Stimulated activated CD4-positive, alpha-beta T cell treated with anti-CD3 and anti-CD28 coated beads, Interleukin-1b, Interleukin-23, amount 100 ng/mL, for 48 hours (primary cell): ENCODE data around the gene IL4R.
A peak's percentile ranks its signal among the peaks of the same experiment; 100 is the strongest.
"Not testable (repeated sequence)": the region's sequence is repeated elsewhere in the genome, so short reads cannot be mapped to it uniquely, and the experiment has no call there.

ENCODE experiments used
- DNase-seq: peaks from one replicate; pipeline ENCODE4 v3.0.0-alpha.2; 2020

IL4R gene

DNA sequence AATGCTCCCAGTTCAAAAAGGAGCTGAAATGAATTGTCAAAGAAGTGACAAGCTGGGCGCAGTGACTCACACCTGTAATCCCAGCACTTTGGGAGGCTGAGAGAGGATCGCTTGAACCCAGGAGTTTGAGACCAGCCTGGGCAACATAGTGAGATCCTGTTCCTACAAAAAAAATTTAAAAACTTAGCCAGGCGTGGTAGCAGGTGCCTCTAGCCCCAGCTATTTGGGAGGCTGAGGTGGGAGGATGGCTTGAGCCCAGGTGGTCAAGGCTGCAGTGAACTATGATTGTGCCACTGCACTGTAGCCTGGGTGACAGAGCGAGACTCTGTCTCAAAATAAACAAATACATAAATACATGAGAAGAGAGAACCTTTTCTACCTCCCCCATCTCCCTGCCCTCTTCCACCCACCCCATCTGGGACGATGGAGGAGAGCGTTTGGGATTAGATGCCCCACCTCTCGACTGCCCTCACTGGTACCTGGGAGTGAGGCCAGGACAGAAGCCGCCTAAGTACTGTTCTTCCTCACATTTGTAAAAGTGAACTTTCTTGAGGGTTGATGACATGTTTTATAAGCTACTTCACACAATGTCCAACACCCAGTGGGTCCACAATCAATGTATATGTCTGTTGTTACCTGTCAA lies 2.4 kb downstream of the IL4R start:
- DNase-seq: no peak

DNA sequence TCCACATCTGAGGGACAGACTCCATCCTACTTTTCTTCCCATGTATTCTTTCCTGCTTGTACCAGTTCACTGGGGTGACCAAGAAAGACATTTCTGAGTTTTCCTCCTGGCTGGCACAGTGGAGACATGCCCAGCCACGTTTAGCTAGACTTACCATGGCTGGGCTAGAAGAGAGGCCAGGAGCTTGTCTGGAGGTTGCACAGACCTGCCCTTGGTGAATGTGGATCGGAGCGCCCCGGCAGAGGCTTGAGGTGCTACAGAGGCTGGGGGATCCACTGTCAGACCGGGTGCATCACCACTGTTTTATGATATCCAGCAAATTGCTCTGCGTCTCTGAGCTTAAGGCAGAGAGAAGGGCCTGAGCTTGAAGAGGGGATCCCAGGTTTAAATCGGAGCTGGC lies 3.5 kb downstream of the IL4R start:
- no peak for DNase-seq

DNA sequence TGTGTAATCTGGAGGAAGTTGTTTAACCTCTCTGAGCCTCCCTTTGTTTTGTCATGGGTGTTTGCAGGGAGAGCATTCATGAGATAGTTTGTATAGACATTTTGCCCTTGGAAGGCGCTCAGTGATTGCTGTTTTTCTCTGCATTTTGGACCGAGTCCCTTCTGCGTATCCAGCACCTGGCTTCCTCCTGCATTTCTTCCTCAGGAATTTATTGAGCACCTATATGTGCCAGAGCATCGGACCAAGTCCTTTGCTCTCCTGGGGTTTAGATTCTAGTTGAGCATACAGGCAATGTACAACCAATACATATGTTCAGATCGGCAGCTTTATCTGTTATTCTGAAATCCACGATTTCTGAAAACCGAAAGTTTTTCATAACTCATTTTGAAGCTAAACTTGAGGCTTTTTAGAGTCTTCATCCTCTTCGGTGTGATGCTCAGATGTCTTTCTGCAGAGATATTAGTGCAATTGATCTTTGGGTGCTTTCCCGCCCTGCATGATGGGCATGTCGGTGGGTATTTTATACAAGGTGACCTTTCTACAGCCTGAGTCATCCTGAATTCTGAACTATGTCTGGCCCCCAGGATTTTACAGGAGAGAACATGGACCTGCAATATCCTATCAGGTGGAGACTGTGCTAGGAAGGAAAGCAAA lies 4.1 kb downstream of the IL4R start:
- peak; percentile 75 for DNase-seq

- DNase-seq: peak; percentile 75
Measured at GRCh38 chr16:27318392-27319256, 4.8 kb downstream of the IL4R start.

GRCh38 chr16:27319257-27319965 lies 5.6 kb downstream of the IL4R start:
- no peak for DNase-seq

DNA sequence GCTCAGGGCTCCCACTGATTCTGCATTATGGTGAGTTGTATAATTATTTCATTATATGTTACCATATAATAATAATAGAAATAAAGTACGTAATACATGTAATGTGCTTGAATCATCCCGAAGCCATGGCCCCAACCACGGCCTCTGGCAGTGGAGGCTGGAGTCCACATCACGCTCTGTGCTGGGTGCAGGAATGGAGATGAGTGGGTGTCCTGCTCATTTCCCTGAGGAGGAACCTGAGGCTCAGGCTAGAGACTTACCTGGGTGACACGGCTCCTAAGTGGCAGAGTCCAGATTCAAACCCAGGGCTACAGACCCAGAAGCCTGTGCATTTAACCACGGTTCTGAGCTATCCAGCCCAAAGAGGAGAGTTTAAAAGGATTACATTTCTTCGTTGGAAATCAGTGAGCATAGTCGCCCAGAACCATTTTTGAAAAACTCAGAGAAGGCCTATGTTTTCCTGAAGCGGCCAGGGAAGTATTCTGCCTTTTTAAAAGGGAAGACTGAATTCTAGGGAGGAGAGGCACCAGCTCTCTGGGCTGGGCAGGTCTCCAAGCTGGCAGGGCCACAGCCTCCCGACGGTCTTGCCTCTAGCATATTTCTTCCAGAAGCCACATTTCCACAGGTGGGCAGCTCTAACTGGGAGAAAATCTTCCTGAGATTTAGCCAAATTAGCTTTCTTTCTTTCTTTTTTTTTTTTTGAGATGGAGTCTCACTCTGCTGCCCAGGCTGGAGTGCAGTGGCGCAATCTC lies 6.7 kb downstream of the IL4R start:
- DNase-seq: no peak

DNA sequence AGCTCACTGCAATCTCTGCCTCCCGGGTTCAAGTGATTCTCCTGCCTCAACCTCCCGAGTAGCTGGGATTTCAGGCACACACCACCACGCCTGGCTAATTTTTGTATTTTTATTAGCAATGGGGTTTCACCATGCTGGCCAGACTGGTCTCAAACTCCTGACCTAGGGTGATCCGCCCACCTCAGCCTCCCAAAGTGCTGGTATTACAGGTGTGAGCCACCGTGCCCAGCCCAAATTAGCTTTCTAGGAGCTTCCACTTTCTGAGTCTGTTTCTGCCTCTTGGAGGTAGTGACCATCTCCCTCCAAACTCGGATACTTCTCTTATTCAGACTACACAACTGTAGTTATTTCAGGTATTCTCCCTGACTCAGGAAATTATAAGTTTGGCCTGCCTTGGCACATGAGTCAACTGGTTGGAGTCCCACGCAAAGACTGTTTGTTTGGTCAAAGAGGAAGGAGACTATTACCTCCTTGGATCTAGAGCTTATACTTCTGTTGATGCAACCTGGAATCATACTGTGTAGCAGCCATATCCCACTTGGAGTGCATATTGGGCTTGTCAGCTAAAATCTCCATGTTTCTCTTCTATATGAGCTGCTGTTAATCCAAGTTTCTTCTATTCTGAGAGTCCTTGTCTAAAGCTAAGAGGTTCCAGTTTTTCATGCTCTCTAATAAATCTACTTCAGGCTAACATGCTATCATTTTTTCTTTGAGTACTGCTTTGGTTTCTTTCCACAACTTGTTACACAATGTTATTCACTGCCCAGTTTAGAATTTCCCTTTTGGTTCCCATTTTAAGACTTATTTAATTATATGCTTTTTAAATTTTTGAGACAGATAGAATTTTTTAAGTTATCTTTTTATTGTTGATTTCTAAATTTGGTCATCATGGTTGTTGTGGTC lies 7.5 kb downstream of the IL4R start:
- DNase-seq: no peak

GRCh38 chr16:27322858-27323780 lies 9.3 kb downstream of the IL4R start:
- no peak for DNase-seq

- DNase-seq: no peak
Measured at GRCh38 chr16:27323781-27324561, 10.2 kb downstream of the IL4R start.

GRCh38 chr16:27324851-27325301 lies 11.1 kb downstream of the IL4R start:
- DNase-seq: no peak

- DNase-seq: no peak
Measured at GRCh38 chr16:27325736-27326135, 12.0 kb downstream of the IL4R start.

DNA sequence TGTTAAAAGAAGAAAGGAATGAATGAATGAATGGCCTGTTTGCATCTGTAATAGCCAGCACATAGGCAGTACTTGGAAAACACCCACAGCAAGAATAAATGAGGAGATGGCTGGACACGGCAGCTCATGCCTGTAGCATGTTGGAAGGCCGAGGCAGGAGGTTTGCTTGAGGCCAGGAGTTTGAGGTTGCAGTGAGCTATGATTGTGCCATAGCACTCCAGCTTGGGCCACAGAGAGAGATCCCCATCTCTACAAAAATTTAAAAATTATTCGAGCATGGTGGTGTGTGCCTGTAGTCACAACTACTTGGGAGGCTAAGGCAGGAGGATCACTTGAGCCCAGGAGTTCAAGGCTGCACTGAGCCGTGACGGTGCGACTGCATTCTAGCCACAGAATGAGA lies 12.5 kb downstream of the IL4R start:
- DNase-seq: no peak

GRCh38 chr16:27326738-27327585 lies 13.2 kb downstream of the IL4R start:
- DNase-seq: peak; percentile 51

- DNase-seq: no peak
Measured at GRCh38 chr16:27327586-27327915, 13.8 kb downstream of the IL4R start.

DNA sequence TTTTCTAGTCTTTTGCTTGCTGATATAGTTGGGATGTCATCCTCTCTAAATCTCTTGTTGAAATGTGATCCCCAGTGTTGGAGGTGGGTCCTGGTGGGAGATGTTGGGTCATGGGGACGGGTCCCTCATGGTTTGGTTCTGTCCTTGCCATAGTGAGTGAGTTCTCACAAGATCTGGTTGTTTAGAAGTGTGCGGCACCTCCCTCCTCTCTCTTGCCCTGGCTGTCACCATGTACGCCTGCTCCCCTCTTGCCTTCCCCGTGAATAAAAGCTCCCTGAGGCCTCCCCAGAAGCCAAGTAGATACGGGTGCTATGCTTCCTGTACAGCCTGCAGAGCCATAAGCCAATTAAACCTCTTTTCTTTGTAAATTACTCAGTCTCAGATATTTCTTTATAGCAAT lies 15.2 kb downstream of the IL4R start:
- DNase-seq: no peak

- not testable (repeated sequence) for DNase-seq
Measured at GRCh38 chr16:27329376-27330079, 15.8 kb downstream of the IL4R start.

DNA sequence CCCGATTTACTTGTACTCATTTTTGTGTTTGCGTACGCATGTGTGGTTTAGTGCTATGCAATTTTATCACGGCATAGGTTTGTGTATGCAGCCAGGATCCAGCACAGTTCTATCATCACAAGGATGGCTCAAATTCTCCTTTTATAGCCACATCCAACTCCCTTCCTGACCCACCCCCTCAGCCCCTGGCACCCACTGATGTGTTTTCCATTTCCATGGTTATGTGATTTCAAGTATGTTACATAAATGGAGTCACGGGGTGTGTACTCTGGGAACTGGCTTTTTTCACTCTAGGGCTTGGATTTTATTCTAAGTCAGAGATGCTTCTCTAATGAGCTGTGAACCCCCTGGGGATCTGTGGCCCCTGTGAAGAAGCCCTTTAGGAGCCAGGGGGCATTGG lies 16.8 kb downstream of the IL4R start:
- no peak for DNase-seq

DNA sequence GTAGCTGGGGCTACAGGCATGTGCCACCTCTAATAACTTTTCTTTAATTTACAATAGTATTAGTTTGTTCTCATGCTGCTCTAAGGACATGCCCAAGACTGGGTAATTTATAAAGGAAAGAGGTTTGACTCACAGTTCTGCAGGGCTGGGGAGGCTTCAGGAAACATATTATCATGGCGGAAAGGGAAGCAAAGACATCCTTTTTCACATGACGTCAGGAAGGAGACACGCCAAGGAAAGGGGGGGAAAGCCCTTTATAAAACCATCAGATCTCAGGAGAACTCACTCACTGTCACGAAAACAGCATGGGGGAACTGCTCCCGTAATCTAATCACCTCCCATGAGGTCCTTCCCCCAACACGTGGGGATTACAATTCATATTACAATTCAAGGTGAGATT lies 18.3 kb downstream of the IL4R start:
- no peak for DNase-seq
